ENCODE measurements around the gene UPK3BL1.
"Not testable (repeated sequence)": the region's sequence is repeated elsewhere in the genome, so short reads cannot be mapped to it uniquely, and the experiment has no call there.

UPK3BL1 gene

DNA sequence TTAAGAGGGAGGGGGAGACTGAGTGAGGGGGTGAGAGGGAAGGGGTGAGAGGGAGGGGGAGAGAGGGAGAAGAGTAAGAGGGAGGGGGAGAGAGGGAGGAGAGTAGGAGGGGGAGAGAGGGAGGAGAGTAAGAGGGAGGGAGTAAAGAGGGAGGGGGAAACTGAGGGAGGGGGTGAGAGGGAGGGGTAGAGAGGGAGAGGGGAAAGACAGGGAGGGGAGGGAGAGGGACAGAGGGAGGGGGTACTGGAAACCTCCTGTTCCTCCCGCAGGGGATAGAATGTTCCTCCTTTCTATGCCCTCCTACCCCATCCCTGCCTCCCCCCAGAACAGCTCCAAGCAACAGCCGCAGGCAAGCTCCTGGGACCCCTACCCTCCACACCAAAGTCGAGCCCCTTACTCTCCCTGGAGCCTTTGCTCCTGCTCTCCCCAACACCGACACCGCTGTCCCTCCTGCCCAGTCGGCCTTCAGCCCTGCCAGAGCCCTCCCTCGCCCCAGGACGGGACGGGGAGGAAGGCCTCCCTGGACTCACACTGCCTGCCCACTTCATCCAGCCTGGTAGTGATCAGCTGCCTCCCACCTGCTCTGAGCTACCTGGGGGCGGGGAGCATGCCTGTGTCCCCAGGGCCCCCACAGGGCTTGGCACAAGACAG lies 30.8 kb downstream of the UPK3BL1 start:
- not testable (repeated sequence) for H3K9ac ChIP-seq (ENCODE audit: insufficient read length); H3K9me3 ChIP-seq (ENCODE audit: low read depth, low read length); H3K4me3 ChIP-seq; H3K27ac ChIP-seq; DNase-seq (ENCODE audit: low read depth, low spot score); H3K36me3 ChIP-seq (ENCODE audit: insufficient read depth, low read length)

DNA sequence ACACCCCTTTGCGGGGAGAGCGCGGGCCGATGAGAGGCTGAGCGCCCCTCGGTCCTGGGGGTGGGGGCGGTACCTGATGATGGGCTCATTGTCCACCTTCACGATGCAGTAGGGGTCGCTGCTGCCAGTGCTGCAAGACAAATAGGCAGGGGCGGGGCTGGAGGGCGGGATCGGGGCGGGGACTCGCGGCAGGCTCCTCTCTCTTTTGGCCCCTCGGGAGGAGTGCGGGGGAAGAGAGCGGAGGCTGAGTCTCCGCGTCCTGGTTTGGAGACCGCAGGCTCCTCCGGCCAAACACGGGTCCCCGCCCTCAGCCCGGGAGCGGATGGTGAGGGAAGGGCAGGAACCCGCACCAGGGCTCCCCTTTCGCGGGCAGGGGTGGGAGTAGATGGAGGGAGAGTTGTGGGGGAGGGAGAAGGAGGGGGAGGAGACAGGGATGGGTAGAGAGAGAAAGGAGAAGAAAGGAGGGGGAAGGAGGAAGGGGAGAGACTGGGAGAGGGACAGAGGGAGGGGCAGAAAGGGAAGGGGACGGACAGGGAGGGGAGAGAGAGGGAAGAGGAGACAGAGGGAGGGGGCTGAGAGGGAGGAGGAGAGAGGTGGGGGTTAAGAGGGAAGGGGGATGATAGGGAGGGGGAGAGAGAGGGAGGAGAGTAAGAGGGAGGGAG lies 31.4 kb downstream of the UPK3BL1 start:
- not testable (repeated sequence) for H3K4me3 ChIP-seq; H3K27ac ChIP-seq; DNase-seq (ENCODE audit: low read depth, low spot score); H3K36me3 ChIP-seq (ENCODE audit: insufficient read depth, low read length); H3K9ac ChIP-seq (ENCODE audit: insufficient read length); H3K9me3 ChIP-seq (ENCODE audit: low read depth, low read length)

DNA sequence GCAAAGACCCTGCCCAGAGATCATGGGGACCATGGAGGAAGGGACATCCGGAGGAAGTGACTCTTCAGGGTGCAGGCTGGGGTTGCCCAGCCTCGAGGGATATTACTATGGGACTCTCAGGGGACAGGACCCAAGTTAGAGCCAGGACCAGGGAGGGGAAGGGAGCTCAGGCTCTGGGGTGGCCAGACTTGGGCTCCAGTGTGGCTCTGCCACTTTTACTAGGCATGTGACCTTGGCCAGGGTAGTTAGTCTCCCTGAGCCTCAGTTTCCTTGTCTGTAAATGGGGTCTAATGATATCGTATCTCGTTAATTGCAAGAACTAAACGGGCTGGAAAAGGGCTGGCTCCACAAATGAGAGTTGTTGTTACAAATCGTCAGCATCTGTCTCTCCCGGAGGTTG lies 32.1 kb downstream of the UPK3BL1 start:
- not testable (repeated sequence) for H3K4me3 ChIP-seq; H3K36me3 ChIP-seq (ENCODE audit: insufficient read depth, low read length); DNase-seq (ENCODE audit: low read depth, low spot score); H3K9me3 ChIP-seq (ENCODE audit: low read depth, low read length); H3K9ac ChIP-seq (ENCODE audit: insufficient read length); H3K27ac ChIP-seq

DNA sequence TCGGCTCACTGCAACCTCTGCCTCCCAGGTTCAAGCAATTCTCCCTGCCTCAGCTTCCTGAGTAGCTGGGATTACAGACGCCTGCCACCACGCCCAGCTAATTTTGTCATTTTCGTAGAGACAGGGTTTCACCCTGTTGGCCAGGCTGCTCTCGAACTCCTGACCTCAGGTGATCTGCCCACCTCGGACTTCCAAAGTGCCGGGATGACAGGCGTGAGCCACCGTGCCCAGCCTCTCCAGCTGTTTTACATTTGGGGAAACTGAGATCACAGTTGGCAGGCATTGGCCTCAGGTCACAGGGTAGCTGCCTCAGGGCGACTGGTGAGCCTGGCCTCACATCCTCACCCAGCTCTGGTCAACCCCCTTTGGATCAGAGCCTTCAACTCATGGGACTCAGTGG lies 32.9 kb downstream of the UPK3BL1 start:
- not testable (repeated sequence) for H3K27ac ChIP-seq; H3K9ac ChIP-seq (ENCODE audit: insufficient read length); DNase-seq (ENCODE audit: low read depth, low spot score); H3K9me3 ChIP-seq (ENCODE audit: low read depth, low read length); H3K36me3 ChIP-seq (ENCODE audit: insufficient read depth, low read length); H3K4me3 ChIP-seq

DNA sequence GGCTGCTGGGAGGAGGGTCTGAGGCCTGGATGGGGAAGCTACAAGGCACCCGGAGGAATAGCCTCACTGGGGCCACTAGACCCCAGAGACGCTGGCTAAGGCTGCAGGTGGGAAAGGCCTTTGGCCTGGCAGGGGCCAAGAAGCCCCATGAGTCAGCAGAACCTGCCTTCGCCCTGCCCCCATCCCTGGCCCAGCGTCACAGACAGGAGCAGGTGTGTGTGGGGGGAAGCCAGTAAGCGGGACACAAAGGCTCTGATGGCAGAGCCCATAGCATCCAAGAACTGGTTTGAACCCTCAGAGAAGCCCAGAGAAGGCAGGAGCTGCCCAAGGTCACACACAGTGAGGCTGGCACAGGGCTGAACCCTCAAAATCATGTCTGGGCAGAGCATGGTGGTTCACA lies 35.7 kb downstream of the UPK3BL1 start:
- not testable (repeated sequence) for H3K4me3 ChIP-seq; H3K9ac ChIP-seq (ENCODE audit: insufficient read length); H3K36me3 ChIP-seq (ENCODE audit: insufficient read depth, low read length); H3K27ac ChIP-seq; H3K9me3 ChIP-seq (ENCODE audit: low read depth, low read length); DNase-seq (ENCODE audit: low read depth, low spot score)

DNA sequence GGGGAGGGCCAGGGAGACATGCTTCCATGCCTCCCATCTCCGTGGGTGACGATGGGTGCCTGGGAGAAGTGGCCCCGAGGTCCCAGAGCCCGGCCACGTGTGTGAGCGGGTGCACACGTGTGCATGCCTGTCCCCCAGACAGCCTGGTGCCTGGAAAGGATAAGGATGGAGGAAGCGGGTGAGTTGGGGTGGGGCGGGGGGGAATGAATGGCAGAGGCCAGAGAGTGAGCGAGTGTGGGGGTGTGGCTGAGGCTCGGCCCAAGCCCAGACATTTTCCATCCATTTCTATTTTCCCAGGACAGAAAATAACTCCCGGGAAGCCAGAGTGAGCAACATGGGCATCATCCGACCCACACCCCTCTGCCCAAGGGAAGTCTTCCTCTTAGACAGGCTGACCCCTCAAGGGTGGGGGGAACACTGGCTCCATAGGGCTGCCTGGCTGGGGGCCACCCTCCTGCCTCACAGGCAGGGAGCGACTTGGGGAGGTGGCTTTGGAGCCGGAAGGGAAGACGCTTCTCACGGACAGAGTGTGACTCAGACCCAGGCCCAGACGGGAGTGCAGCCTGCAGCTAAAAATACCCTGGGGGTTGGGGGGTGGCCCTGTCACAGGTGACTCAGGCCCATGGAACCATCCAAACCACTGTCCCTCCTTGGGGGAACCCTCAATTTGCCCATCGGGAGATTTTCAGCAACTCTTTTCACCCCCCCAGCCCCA lies 38.0 kb downstream of the UPK3BL1 start:
- not testable (repeated sequence) for H3K9me3 ChIP-seq (ENCODE audit: low read depth, low read length); H3K4me3 ChIP-seq; DNase-seq (ENCODE audit: low read depth, low spot score); H3K36me3 ChIP-seq (ENCODE audit: insufficient read depth, low read length); H3K27ac ChIP-seq; H3K9ac ChIP-seq (ENCODE audit: insufficient read length)

DNA sequence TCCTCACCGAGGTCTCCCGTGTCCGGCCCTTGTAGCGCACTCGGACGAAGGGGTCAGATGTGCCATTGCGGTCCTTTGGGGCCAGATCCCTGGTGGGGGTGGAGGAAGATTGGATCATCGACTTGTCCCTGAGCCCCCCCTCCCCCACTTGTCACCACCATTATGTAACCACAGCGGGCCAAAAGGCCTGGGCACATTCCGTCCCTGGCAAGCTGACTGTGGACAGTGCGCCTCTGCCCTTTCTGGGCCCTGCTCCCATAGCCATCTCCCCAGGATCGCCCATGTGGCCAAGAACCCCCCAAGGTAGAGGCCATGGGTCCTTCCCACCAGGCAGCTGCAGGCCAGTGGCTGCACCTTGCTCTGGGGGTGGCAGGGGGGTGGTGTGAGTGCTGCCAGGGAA lies 40.3 kb downstream of the UPK3BL1 start:
- H3K9ac ChIP-seq (ENCODE audit: insufficient read length); DNase-seq (ENCODE audit: low read depth, low spot score); H3K36me3 ChIP-seq (ENCODE audit: insufficient read depth, low read length); H3K9me3 ChIP-seq (ENCODE audit: low read depth, low read length); H3K4me3 ChIP-seq; H3K27ac ChIP-seq: not testable (repeated sequence)

DNA sequence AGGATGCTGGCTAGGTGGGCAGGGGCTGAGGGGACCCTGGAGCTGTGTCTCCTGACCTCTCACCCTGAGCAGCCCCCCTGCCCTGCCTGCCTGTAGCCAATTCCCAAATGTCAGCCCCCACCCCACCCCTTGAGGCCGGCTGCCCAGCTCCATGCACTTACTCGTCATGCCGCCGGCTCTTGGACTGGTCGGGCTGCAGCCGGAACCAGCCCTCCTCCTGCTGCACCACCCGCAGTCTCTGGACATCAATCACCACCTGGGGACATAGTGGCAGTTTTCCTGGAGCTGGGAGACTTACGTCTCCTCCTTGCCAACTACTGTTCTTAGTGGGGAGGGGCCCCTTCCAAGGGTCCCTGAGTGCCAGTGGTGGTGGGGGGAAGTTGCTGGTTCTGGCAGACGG lies 42.9 kb downstream of the UPK3BL1 start:
- H3K27ac ChIP-seq; DNase-seq (ENCODE audit: low read depth, low spot score); H3K9ac ChIP-seq (ENCODE audit: insufficient read length); H3K4me3 ChIP-seq; H3K36me3 ChIP-seq (ENCODE audit: insufficient read depth, low read length); H3K9me3 ChIP-seq (ENCODE audit: low read depth, low read length): not testable (repeated sequence)

DNA sequence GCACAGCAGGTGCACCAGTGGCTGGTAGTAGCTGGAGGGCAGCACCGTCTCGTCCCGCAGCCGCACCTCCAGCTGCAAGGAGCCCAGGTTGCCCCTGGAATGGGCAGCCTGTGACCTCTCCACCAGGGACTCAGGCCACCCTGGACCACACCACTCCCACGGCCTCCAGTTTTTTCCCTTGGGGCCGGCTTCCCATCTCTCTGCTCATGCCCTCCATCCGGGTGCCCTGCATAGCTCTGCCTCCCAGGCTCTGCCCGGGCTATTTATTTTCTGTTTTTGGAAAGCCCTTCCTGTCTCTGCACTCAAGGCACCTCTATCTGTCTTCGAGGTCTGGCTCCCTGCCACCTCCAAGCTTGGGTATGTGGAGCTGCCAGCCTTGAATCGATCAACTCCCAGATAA lies 46.6 kb downstream of the UPK3BL1 start:
- not testable (repeated sequence) for H3K9me3 ChIP-seq (ENCODE audit: low read depth, low read length); H3K27ac ChIP-seq; H3K9ac ChIP-seq (ENCODE audit: insufficient read length); H3K36me3 ChIP-seq (ENCODE audit: insufficient read depth, low read length); DNase-seq (ENCODE audit: low read depth, low spot score); H3K4me3 ChIP-seq

DNA sequence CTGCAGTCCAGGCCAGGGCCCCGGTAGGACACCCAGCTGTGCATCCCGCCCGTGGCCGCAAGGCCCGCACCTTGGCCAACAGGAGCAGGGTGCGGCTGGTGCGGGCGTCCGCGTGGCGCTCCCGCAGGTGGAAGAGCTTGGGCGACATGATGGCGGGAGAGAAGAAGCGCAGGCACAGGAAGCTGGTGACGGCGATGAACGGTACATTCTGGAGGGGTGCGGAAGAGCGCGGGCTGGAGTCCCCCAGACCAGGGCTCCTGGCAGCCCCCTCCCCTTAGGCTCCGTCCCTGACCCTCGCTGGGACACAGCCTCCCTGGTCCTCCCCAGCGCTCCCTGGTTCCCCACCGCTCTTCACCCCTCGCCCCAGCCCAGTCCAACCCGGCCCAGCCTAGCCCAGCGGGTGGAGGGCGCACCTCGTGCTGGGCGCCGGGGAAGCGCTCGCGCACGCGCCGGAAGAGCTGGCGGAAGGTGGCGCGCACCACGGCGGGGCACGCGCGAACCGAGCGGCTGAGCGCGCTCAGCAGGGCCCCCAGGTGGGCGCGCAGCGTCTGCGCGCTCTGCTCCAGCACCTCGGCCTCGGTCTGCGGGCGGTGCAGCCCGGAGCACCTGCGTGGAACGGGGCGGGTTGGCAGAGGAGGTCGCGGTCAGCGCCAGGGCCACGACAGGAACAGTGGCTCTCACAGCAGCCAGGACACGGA lies 48.8 kb downstream of the UPK3BL1 start:
- not testable (repeated sequence) for H3K27ac ChIP-seq; H3K36me3 ChIP-seq (ENCODE audit: insufficient read depth, low read length); H3K9me3 ChIP-seq (ENCODE audit: low read depth, low read length); H3K9ac ChIP-seq (ENCODE audit: insufficient read length); H3K4me3 ChIP-seq; DNase-seq (ENCODE audit: low read depth, low spot score)

DNA sequence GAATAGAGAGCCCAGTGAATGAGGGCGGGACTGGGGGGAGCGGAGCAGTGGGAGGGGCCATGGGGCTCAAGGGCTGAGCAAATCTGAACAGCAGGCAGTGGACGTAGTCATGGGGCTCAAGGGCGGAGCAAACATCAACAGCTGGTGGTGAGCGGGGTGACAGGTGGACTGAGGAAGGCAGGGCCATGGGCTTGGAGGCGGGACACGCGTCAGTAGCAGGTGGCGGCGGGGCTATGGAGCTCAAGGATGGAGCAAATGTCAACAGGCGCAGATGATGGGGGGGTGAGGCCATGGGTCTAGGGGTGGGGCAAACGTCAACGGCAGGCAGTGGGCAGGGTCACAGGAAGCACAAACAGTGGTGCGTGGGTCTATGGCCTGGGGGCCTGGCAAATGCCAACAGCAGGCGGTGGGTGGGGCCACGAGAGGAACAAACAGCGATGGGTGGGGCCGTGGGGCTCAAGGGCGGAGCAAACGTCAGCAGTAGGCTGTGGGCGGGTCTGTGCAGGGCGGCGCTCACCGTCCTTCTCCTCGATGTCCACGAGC lies 50.0 kb downstream of the UPK3BL1 start:
- not testable (repeated sequence) for H3K9ac ChIP-seq (ENCODE audit: insufficient read length); H3K36me3 ChIP-seq (ENCODE audit: insufficient read depth, low read length); H3K4me3 ChIP-seq; H3K27ac ChIP-seq; H3K9me3 ChIP-seq (ENCODE audit: low read depth, low read length); DNase-seq (ENCODE audit: low read depth, low spot score)

DNA sequence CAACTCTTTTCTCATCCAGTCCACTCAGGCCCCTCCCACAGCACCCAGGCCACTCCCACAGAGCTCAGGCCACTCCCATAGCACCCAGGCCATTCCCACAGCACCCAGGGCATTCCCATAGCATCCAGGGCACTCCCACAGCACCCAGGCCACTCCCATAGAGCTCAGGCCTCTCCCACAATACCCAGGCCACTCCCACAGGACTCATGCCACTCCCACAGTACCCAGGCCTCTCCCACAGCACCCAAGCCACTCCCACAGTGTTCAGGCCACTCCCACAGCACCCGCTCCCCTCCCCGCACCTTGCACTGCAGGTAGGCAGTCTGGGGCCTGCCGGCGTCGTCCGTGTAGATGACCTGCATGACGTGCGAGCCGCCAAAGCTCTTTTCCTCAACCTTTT lies 52.7 kb downstream of the UPK3BL1 start:
- H3K9me3 ChIP-seq (ENCODE audit: low read depth, low read length); H3K9ac ChIP-seq (ENCODE audit: insufficient read length); H3K4me3 ChIP-seq; H3K27ac ChIP-seq; DNase-seq (ENCODE audit: low read depth, low spot score); H3K36me3 ChIP-seq (ENCODE audit: insufficient read depth, low read length): not testable (repeated sequence)
